ENCODE measurements around the gene GRK6.

Gene GRK6

DNA sequence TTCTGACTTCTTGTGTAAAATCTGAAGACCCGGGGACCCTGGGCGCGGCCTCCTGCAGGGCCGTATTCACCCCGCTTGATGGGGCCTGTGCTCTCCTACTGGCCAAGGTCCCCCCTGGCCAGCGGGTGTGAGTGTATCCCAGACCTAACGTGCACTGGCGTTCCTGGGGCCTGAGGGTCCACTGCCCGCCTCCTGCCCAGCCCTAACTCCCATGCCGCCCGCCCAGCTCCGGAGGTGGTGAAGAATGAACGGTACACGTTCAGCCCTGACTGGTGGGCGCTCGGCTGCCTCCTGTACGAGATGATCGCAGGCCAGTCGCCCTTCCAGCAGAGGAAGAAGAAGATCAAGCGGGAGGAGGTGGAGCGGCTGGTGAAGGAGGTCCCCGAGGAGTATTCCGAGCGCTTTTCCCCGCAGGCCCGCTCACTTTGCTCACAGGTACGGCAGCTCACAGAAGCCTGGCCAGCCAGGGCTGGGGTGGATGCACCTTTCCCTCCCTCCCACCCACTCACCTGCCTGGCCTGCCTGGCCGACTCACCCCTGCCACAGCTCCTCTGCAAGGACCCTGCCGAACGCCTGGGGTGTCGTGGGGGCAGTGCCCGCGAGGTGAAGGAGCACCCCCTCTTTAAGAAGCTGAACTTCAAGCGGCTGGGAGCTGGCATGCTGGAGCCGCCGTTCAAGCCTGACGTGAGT lies 9.5 kb downstream of the GRK6 start:
- H3K4me3 ChIP-seq (ENCODE audit: low read length), result no peak overlapping the region
- H3K36me3 ChIP-seq (ENCODE audit: insufficient read depth, low read length), result peaks cover 62% of the 10 kb centered on the region
- H3K9ac ChIP-seq (ENCODE audit: low read depth, low read length), result no peak overlapping the region
- no peaks in the 10 kb centered on the region for H3K9me3 ChIP-seq (replicated peaks; ENCODE audit: low read length)
- no peaks in the 10 kb centered on the region for H3K27me3 ChIP-seq (ENCODE audit: control insufficient read depth, insufficient read depth, low read length)
- peaks cover 12% of the 10 kb centered on the region for H3K4me1 ChIP-seq (ENCODE audit: control insufficient read depth, insufficient read depth, low read length)
- no peak overlapping the region for H3K4me2 ChIP-seq (ENCODE audit: low read length)

GRCh38 chr5:177437623-177438022 lies 11.1 kb downstream of the GRK6 start:
- Histone ChIP-seq H3K4me3 (ENCODE audit: low read length) (no peak overlapping the region), H3K4me1 (ENCODE audit: control insufficient read depth, insufficient read depth, low read length) (no peaks in the 10 kb centered on the region), H3K36me3 (ENCODE audit: insufficient read depth, low read length) (peaks cover 57% of the 10 kb centered on the region), H3K27me3 (ENCODE audit: control insufficient read depth, insufficient read depth, low read length) (no peaks in the 10 kb centered on the region), H3K4me2 (ENCODE audit: low read length) (no peak overlapping the region), H3K9me3 (replicated peaks; ENCODE audit: low read length) (no peaks in the 10 kb centered on the region), H3K9ac (ENCODE audit: low read depth, low read length) (no peak overlapping the region)

DNA sequence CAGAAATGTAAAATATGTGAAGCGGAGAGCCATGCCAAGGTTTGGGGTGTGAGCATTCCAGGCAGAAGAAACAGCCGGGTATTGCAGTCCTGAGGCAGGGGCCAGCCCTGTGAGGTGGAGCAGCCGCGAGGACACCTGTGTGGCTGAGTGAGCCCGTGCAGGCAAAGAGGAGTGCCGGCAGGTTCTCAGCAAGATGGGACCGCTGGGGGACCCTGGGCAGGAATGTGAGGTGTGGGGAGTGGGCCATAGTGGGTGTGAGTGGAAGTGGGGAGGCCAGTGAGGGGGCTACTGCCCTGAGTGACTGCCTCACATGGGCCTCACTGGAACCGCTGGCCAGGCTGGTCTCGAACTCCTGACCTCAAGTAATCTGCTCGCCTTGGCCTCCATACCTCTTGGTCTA lies 12.0 kb downstream of the GRK6 start:
- no peak overlapping the region for H3K4me3 ChIP-seq (ENCODE audit: low read length)
- no peaks in the 10 kb centered on the region for H3K9me3 ChIP-seq (replicated peaks; ENCODE audit: low read length)
- H3K4me1 ChIP-seq (ENCODE audit: control insufficient read depth, insufficient read depth, low read length), result no peaks in the 10 kb centered on the region
- peaks cover 51% of the 10 kb centered on the region for H3K36me3 ChIP-seq (ENCODE audit: insufficient read depth, low read length)
- no peaks in the 10 kb centered on the region for H3K27me3 ChIP-seq (ENCODE audit: control insufficient read depth, insufficient read depth, low read length)
- H3K4me2 ChIP-seq (ENCODE audit: low read length), result no peak overlapping the region
- no peak overlapping the region for H3K9ac ChIP-seq (ENCODE audit: low read depth, low read length)

- Histone ChIP-seq H3K27me3 (ENCODE audit: control insufficient read depth, insufficient read depth, low read length) (no peaks in the 10 kb centered on the region), H3K9ac (ENCODE audit: low read depth, low read length) (no peak overlapping the region), H3K4me1 (ENCODE audit: control insufficient read depth, insufficient read depth, low read length) (no peaks in the 10 kb centered on the region), H3K4me3 (ENCODE audit: low read length) (no peak overlapping the region), H3K4me2 (ENCODE audit: low read length) (no peak overlapping the region), H3K36me3 (ENCODE audit: insufficient read depth, low read length) (peaks cover 40% of the 10 kb centered on the region), H3K9me3 (replicated peaks; ENCODE audit: low read length) (no peaks in the 10 kb centered on the region)
Measured at GRCh38 chr5:177439518-177440053, 13.1 kb downstream of the GRK6 start.

DNA sequence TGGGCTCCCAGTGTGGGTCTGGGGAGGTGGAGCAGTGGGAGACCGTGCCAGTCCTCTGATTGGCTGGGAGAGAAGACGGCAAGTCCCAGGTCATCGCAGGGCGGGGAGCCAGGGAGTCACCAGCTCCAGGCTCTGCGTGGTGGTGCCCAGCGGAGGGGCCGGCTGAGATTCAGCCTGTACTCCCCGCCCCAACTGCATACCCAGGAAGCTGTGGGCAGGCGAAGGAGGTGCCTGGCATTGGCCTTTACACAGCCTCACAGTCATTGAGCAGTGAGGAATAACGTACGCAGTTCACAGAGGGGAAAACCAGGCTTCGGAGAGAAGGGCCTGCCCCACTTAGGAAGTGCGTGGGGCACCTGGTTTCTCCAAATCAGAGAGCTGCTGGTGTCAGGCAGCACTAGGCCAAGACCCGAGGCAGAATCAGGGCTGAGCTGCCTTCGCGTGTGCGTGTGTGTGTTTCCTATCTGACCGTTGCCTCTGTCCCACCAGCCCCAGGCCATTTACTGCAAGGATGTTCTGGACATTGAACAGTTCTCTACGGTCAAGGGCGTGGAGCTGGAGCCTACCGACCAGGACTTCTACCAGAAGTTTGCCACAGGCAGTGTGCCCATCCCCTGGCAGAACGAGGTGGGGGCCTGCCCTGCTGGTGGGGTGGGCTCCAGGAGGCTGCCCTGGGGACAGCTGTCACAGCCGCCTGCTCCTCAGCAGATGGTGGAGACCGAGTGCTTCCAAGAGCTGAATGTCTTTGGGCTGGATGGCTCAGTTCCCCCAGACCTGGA lies 13.9 kb downstream of the GRK6 start:
- H3K9ac ChIP-seq (ENCODE audit: low read depth, low read length), result no peak overlapping the region
- no peak overlapping the region for H3K4me2 ChIP-seq (ENCODE audit: low read length)
- no peaks in the 10 kb centered on the region for H3K9me3 ChIP-seq (replicated peaks; ENCODE audit: low read length)
- peaks cover 32% of the 10 kb centered on the region for H3K36me3 ChIP-seq (ENCODE audit: insufficient read depth, low read length)
- no peaks in the 10 kb centered on the region for H3K4me1 ChIP-seq (ENCODE audit: control insufficient read depth, insufficient read depth, low read length)
- no peak overlapping the region for H3K4me3 ChIP-seq (ENCODE audit: low read length)
- no peaks in the 10 kb centered on the region for H3K27me3 ChIP-seq (ENCODE audit: control insufficient read depth, insufficient read depth, low read length)

- Histone ChIP-seq H3K36me3 (ENCODE audit: insufficient read depth, low read length) (peaks cover 26% of the 10 kb centered on the region), H3K4me1 (ENCODE audit: control insufficient read depth, insufficient read depth, low read length) (peaks cover 4% of the 10 kb centered on the region), H3K9ac (ENCODE audit: low read depth, low read length) (no peak overlapping the region)
Measured at GRCh38 chr5:177440990-177441780, 14.7 kb downstream of the GRK6 start.

DNA sequence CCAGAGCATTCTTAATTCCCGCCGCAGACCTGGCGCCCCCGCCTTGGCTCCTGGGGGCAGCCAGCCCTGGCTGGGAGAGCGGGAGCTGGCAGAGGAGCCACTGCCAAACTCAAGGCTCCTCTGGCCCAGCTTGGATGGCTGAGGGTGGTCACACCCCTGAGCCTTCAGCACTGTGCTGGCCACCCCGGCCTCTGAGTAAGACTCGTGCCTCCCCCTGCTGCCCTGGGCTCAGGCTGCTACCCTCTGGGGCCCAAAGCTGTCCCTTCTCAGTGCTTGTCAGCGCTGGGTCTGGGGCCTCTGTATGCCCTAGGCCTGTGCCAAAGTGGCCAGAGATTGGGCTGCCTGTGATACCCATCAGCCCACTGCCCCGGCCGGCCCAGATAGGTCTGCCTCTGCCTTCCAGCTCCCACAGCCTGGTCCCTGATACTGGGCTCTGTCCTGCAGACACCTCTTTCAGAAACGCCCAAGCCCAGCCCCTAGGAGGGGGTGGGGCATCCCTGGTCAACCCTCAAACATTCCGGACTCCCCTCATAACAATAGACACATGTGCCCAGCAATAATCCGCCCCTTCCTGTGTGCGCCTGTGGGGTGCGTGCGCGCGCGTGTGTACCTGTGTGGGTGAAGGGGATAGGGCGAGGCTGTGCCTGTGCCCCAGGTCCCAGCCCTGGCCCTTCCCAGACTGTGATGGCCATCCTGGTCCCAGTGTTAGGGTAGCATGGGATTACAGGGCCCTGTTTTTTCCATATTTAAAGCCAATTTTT lies 15.8 kb downstream of the GRK6 start:
- peaks cover 6% of the 10 kb centered on the region for H3K4me1 ChIP-seq (ENCODE audit: control insufficient read depth, insufficient read depth, low read length)
- no peaks in the 10 kb centered on the region for H3K27me3 ChIP-seq (ENCODE audit: control insufficient read depth, insufficient read depth, low read length)
- no peaks in the 10 kb centered on the region for H3K9me3 ChIP-seq (replicated peaks; ENCODE audit: low read length)
- H3K36me3 ChIP-seq (ENCODE audit: insufficient read depth, low read length), result peaks cover 20% of the 10 kb centered on the region
- H3K9ac ChIP-seq (ENCODE audit: low read depth, low read length), result no peak overlapping the region
- no peak overlapping the region for H3K4me3 ChIP-seq (ENCODE audit: low read length)
- no peak overlapping the region for H3K4me2 ChIP-seq (ENCODE audit: low read length)

More at GRCh38 chr5:177440990-177441780, 14.7 kb downstream of the GRK6 start:
- no peak overlapping the region for H3K4me2 ChIP-seq (ENCODE audit: low read length)
- no peaks in the 10 kb centered on the region for H3K27me3 ChIP-seq (ENCODE audit: control insufficient read depth, insufficient read depth, low read length)
- H3K4me3 ChIP-seq (ENCODE audit: low read length), result no peak overlapping the region
- no peaks in the 10 kb centered on the region for H3K9me3 ChIP-seq (replicated peaks; ENCODE audit: low read length)

DNA sequence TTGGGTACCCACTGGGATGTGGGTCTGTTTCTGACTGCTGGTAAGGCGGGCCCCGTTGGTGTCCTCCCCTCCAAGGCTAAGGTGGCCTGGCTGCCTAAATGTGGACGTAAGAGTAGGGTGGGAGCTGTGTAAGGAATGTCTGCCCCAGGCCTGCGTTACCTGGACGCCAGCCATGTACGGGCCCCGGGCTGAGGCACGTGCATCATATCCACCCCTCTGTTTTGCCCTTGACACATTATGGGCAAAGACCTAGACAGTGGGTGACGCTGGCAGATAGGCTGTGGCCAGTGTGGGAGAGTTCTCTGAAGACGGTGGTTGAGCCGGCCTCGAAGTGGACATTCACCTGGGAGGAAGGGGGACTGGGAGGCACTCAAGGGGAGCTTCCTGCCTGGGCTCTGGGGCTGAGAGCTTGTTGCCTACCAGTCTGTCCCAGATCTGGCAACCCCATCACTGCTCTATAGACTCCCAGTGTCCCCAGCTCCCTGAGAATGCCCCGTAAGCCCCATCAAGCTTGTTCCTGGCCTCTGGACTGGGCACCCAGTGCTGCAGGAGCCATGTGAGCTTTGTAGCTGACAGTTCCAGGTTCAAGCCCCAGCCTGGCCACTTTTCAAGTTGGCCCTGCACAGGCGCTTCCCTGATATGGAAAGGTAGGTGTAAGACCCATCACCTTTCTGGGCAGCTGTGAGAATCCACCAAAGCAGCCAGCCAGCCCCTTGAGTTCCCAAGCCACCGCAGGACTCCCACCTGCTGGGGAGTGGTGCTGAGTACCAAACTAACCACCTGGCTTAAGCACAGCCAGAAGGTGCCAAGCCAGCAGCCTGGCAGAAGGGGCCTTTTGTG lies 16.9 kb downstream of the GRK6 start:
- Histone ChIP-seq H3K36me3 (ENCODE audit: insufficient read depth, low read length) (peaks cover 12% of the 10 kb centered on the region), H3K4me1 (ENCODE audit: control insufficient read depth, insufficient read depth, low read length) (peaks cover 16% of the 10 kb centered on the region), H3K4me2 (ENCODE audit: low read length) (no peak overlapping the region)

GRCh38 chr5:177444106-177445051 lies 17.9 kb downstream of the GRK6 start:
- H3K4me3 ChIP-seq (ENCODE audit: low read length), result no peak overlapping the region
- H3K4me1 ChIP-seq (ENCODE audit: control insufficient read depth, insufficient read depth, low read length), result peaks cover 21% of the 10 kb centered on the region
- no peaks in the 10 kb centered on the region for H3K9me3 ChIP-seq (replicated peaks; ENCODE audit: low read length)
- no peak overlapping the region for H3K4me2 ChIP-seq (ENCODE audit: low read length)
- no peaks in the 10 kb centered on the region for H3K27me3 ChIP-seq (ENCODE audit: control insufficient read depth, insufficient read depth, low read length)
- peaks cover 6% of the 10 kb centered on the region for H3K36me3 ChIP-seq (ENCODE audit: insufficient read depth, low read length)
- no peak overlapping the region for H3K9ac ChIP-seq (ENCODE audit: low read depth, low read length)

More for the DNA sequence above, 16.9 kb downstream of the GRK6 start:
- Histone ChIP-seq H3K27me3 (ENCODE audit: control insufficient read depth, insufficient read depth, low read length) (no peaks in the 10 kb centered on the region), H3K9ac (ENCODE audit: low read depth, low read length) (no peak overlapping the region), H3K4me3 (ENCODE audit: low read length) (no peak overlapping the region), H3K9me3 (replicated peaks; ENCODE audit: low read length) (no peaks in the 10 kb centered on the region)

All from skeletal muscle satellite cell (primary cell).